Muscle layer of colon (tissue), 2 donors: ENCODE data around the gene SGPP2.
"Not testable (repeated sequence)": the region's sequence is repeated elsewhere in the genome, so short reads cannot be mapped to it uniquely, and the experiment has no call there.

Source experiments
- H3K27ac ChIP-seq: one replicate; pipeline ENCODE4 v1.7.0; 2013; ENCODE audit warnings: low read depth, mild to moderate bottlenecking, low read length, moderate library complexity
- H3K27me3 ChIP-seq, 2 donors: one replicate each; pipeline ENCODE4 v1.7.0; 2013; ENCODE audit warnings: low read length in 2 of 2, mild to moderate bottlenecking in 2 of 2; ENCODE audit not compliant: insufficient read depth in 2 of 2, control insufficient read depth in 1 of 2
- H3K36me3 ChIP-seq: one replicate; pipeline ENCODE4 v1.7.0; 2013; ENCODE audit warnings: mild to moderate bottlenecking, low read length; ENCODE audit not compliant: insufficient read depth
- H3K4me1 ChIP-seq: one replicate; pipeline ENCODE4 v1.7.0; 2013; ENCODE audit warnings: mild to moderate bottlenecking, low read length; ENCODE audit not compliant: insufficient read depth
- H3K4me3 ChIP-seq, 2 donors: one replicate each; pipeline ENCODE4 v1.7.0; 2013; ENCODE audit warnings: low read length in 2 of 2, low read depth in 1 of 2, mild to moderate bottlenecking in 1 of 2, moderate library complexity in 1 of 2
- H3K9ac ChIP-seq: one replicate; pipeline ENCODE4 v1.7.0; 2013; ENCODE audit warnings: low read length
- H3K9me3 ChIP-seq: one replicate; pipeline ENCODE4 v1.7.0; 2013; ENCODE audit warnings: mild to moderate bottlenecking, low read length
- donor health status: abdominal sarcoma.
- donor health status: Adenocarcinoma of cecum.

SGPP2 gene

GRCh38 chr2:222430681-222431080 lies 6.3 kb downstream of the SGPP2 start:
- no peaks in the 10 kb centered on the region for H3K9me3 ChIP-seq
- no peak overlapping the region for H3K9ac ChIP-seq
- H3K36me3 ChIP-seq: no peaks in the 10 kb centered on the region
- no peak overlapping the region for H3K4me3 ChIP-seq
- no peak overlapping the region for H3K27ac ChIP-seq
- no peaks in the 10 kb centered on the region for H3K4me1 ChIP-seq
- H3K27me3 ChIP-seq: no peaks in the 10 kb centered on the region

- no peak overlapping the region for H3K27ac ChIP-seq
- H3K9ac ChIP-seq: no peak overlapping the region
These were observed 7.5 kb downstream of the SGPP2 start for GRCh38 chr2:222431869-222432268.

GRCh38 chr2:222433332-222434173 lies 9.2 kb downstream of the SGPP2 start:
- no peaks in the 10 kb centered on the region for H3K36me3 ChIP-seq
- H3K27me3 ChIP-seq: no peaks in the 10 kb centered on the region
- no peak overlapping the region for H3K9ac ChIP-seq
- H3K4me1 ChIP-seq: no peaks in the 10 kb centered on the region
- H3K9me3 ChIP-seq: no peaks in the 10 kb centered on the region
- H3K27ac ChIP-seq: no peak overlapping the region
- H3K4me3 ChIP-seq: no peak overlapping the region

More at GRCh38 chr2:222431869-222432268, 7.5 kb downstream of the SGPP2 start:
- Histone ChIP-seq H3K4me3 (no peak overlapping the region), H3K27me3 (no peaks in the 10 kb centered on the region), H3K36me3 (no peaks in the 10 kb centered on the region), H3K4me1 (no peaks in the 10 kb centered on the region), H3K9me3 (no peaks in the 10 kb centered on the region)

GRCh38 chr2:222434204-222434603 lies 9.9 kb downstream of the SGPP2 start:
- Histone ChIP-seq H3K9ac (no peak overlapping the region), H3K4me3 (no peak overlapping the region), H3K27ac (no peak overlapping the region), H3K4me1 (no peaks in the 10 kb centered on the region), H3K9me3 (no peaks in the 10 kb centered on the region), H3K36me3 (no peaks in the 10 kb centered on the region), H3K27me3 (no peaks in the 10 kb centered on the region)

- not testable (repeated sequence) for H3K27ac ChIP-seq, H3K36me3 ChIP-seq, H3K27me3 ChIP-seq, H3K4me1 ChIP-seq, H3K9me3 ChIP-seq, H3K9ac ChIP-seq, H3K4me3 ChIP-seq
These were observed 11.2 kb downstream of the SGPP2 start for GRCh38 chr2:222435400-222436039.

GRCh38 chr2:222436040-222436413 lies 11.7 kb downstream of the SGPP2 start:
- H3K27me3 ChIP-seq: no peaks in the 10 kb centered on the region
- no peak overlapping the region for H3K27ac ChIP-seq
- no peaks in the 10 kb centered on the region for H3K4me1 ChIP-seq
- no peak overlapping the region for H3K4me3 ChIP-seq
- no peaks in the 10 kb centered on the region for H3K9me3 ChIP-seq
- H3K9ac ChIP-seq: no peak overlapping the region
- H3K36me3 ChIP-seq: no peaks in the 10 kb centered on the region

GRCh38 chr2:222439692-222440091 lies 15.3 kb downstream of the SGPP2 start:
- Histone ChIP-seq H3K9me3 (no peaks in the 10 kb centered on the region), H3K4me1 (no peaks in the 10 kb centered on the region), H3K4me3 (no peak overlapping the region), H3K27ac (no peak overlapping the region), H3K27me3 (no peaks in the 10 kb centered on the region), H3K9ac (no peak overlapping the region), H3K36me3 (no peaks in the 10 kb centered on the region)

- H3K9me3 ChIP-seq: no peaks in the 10 kb centered on the region
- H3K27ac ChIP-seq: no peak overlapping the region
- H3K4me3 ChIP-seq: no peak overlapping the region
- no peak overlapping the region for H3K9ac ChIP-seq
- no peaks in the 10 kb centered on the region for H3K36me3 ChIP-seq
- H3K27me3 ChIP-seq: no peaks in the 10 kb centered on the region
- H3K4me1 ChIP-seq: no peaks in the 10 kb centered on the region
These were observed 16.5 kb downstream of the SGPP2 start for GRCh38 chr2:222440673-222441422.

- Histone ChIP-seq H3K4me1 (no peaks in the 10 kb centered on the region), H3K9me3 (no peaks in the 10 kb centered on the region), H3K36me3 (no peaks in the 10 kb centered on the region), H3K27me3 (no peaks in the 10 kb centered on the region), H3K4me3 (no peak overlapping the region), H3K27ac (no peak overlapping the region), H3K9ac (no peak overlapping the region)
These were observed 18.3 kb downstream of the SGPP2 start for GRCh38 chr2:222442665-222443064.

- Histone ChIP-seq H3K27ac (no peak overlapping the region), H3K9me3 (no peaks in the 10 kb centered on the region), H3K36me3 (no peaks in the 10 kb centered on the region)
These were observed 20.9 kb downstream of the SGPP2 start for GRCh38 chr2:222445227-222445626.

GRCh38 chr2:222447131-222447530 lies 22.8 kb downstream of the SGPP2 start:
- H3K4me1 ChIP-seq: no peaks in the 10 kb centered on the region
- H3K4me3 ChIP-seq: no peak overlapping the region
- H3K27ac ChIP-seq: no peak overlapping the region
- H3K27me3 ChIP-seq: no peaks in the 10 kb centered on the region
- no peaks in the 10 kb centered on the region for H3K9me3 ChIP-seq
- no peaks in the 10 kb centered on the region for H3K36me3 ChIP-seq
- H3K9ac ChIP-seq: no peak overlapping the region

More at GRCh38 chr2:222445227-222445626, 20.9 kb downstream of the SGPP2 start:
- Histone ChIP-seq H3K27me3 (no peaks in the 10 kb centered on the region), H3K4me1 (no peaks in the 10 kb centered on the region), H3K9ac (no peak overlapping the region), H3K4me3 (no peak overlapping the region)
